Endothelial cell of umbilical vein (primary cell): ENCODE results near the gene ADI1. TPM values are rescaled to one million over a fixed set of nuclear protein-coding genes. Genes with fewer than 3 reads are reported as not detected.

ENCODE experiments used
- BruUV-seq: library from RNA; stranded (reverse); fragments of 400-500 nt; replicated peaks from 2 replicates; lab custom pipeline; 2021; lab: Mats Ljungman, UMichigan
- CTCF ChIA-PET: fragments of 300-600, 350-600 bp; sonication (Branson Sonifier 250); formaldehyde crosslinking; loops from one replicate; lab custom pipeline; 2021; ENCODE audit warnings: antibody characterized with exemption, inconsistent platforms; lab: Charles Lee
- POLR2A ChIA-PET: fragments of 300-600, 350-600 bp; sonication (Branson Sonifier 250); formaldehyde crosslinking; loops from one replicate; lab custom pipeline; 2021; ENCODE audit warnings: antibody characterized with exemption, inconsistent platforms; lab: Charles Lee
- DNase-seq: peaks from one replicate; pipeline ENCODE4 v3.0.0-alpha.2; 2011; ENCODE audit warnings: low read depth, low spot score
- FAIRE-seq: peaks from 2 replicates; lab custom pipeline; 2011; peaks lifted over from hg19 to GRCh38; lab: Jason Lieb, UNC
- H2AFZ ChIP-seq: 2 replicates; pipeline ENCODE4 v1.6.0; 2012; ENCODE audit warnings: low read depth, low read length, control low read depth, inconsistent platforms
- H3K27ac ChIP-seq: 2 replicates; pipeline ENCODE4 v1.5.1; 2011; ENCODE audit warnings: low read depth, mild to moderate bottlenecking, control low read depth, low read length, moderate library complexity; ENCODE audit not compliant: insufficient read depth
- H3K27me3 ChIP-seq, 2 experiments: 2 replicates each; pipeline versions ENCODE4 v1.6.0 to v1.6.1; 2011; ENCODE audit warnings: low read length in 2 of 2, mixed read lengths in 1 of 2; ENCODE audit not compliant: control insufficient read depth in 2 of 2, insufficient read depth in 2 of 2
- H3K36me3 ChIP-seq, 2 experiments: 2 replicates in 1 of 2; 3 replicates in 1 of 2; pipeline ENCODE4 v1.5.1; 2011; ENCODE audit warnings: low read length in 2 of 2, mild to moderate bottlenecking in 1 of 2, moderate library complexity in 1 of 2; ENCODE audit not compliant: control insufficient read depth in 2 of 2, insufficient read depth in 2 of 2; ENCODE audit errors: extremely low read depth in 1 of 2
- H3K4me1 ChIP-seq: 3 replicates; pipeline ENCODE4 v1.5.1; 2011; ENCODE audit warnings: mild to moderate bottlenecking, low read length; ENCODE audit not compliant: control insufficient read depth, insufficient read depth; ENCODE audit errors: extremely low read depth
- H3K4me2 ChIP-seq: 2 replicates; pipeline ENCODE4 v1.6.1; 2011; ENCODE audit warnings: low read length, control low read depth, mixed read lengths; ENCODE audit not compliant: insufficient read depth
- H3K4me3 ChIP-seq, 3 experiments: fragments of 200-600 bp in 1 of 3; sonication (generic), shearing (Covaris generic) in 1 of 3; replicated peaks in 1 of 3; 2 replicates each; pipeline ENCODE4 v1.5.1; 2011 to 2016; ENCODE audit warnings: control low read depth in 3 of 3, low read length in 3 of 3, mild to moderate bottlenecking in 2 of 3, inconsistent platforms in 1 of 3, low read depth in 1 of 3, moderate library complexity in 1 of 3; ENCODE audit not compliant: insufficient read depth in 1 of 3
- H3K79me2 ChIP-seq: 2 replicates; pipeline ENCODE4 v1.6.0; 2012; ENCODE audit warnings: low read length, inconsistent platforms; ENCODE audit not compliant: control insufficient read depth, insufficient read depth
- H3K9ac ChIP-seq: replicated peaks from 2 replicates; pipeline ENCODE3; 2011; ENCODE audit warnings: low read length, control low read depth; ENCODE audit not compliant: insufficient read depth; ENCODE audit errors: extremely low read depth
- H3K9me1 ChIP-seq: replicated peaks from 3 replicates; pipeline ENCODE4 v1.6.0; 2011; ENCODE audit warnings: mild to moderate bottlenecking, low read length; ENCODE audit not compliant: control insufficient read depth, insufficient read depth; ENCODE audit errors: extremely low read depth
- H3K9me3 ChIP-seq: replicated peaks from 2 replicates; pipeline ENCODE4 v1.5.1; 2012; ENCODE audit warnings: low read length, inconsistent platforms; ENCODE audit not compliant: control insufficient read depth, insufficient read depth
- H4K20me1 ChIP-seq: replicated peaks from 2 replicates; pipeline ENCODE3; 2011; ENCODE audit warnings: mild to moderate bottlenecking, low read length; ENCODE audit not compliant: control insufficient read depth, insufficient read depth; ENCODE audit errors: extremely low read depth
- CTCF ChIP-seq, 2 donors: IDR thresholded peaks; 1 replicate in 1 of 2; 2 replicates in 1 of 2; pipeline ENCODE4 v1.5.1; 2011; ENCODE audit warnings: low read length in 2 of 2, mild to moderate bottlenecking in 2 of 2, moderate library complexity in 2 of 2, control low read depth in 1 of 2, inconsistent platforms in 1 of 2, low read depth in 1 of 2; ENCODE audit not compliant: insufficient read depth in 1 of 2; ENCODE audit errors: extremely low read depth in 1 of 2
- EZH2 ChIP-seq: IDR thresholded peaks from 2 replicates; pipeline ENCODE4 v1.6.1; 2012; ENCODE audit warnings: borderline replicate concordance, low read depth, mild to moderate bottlenecking, moderate library complexity, low read length, inconsistent platforms; ENCODE audit not compliant: severe bottlenecking
- FOS ChIP-seq: IDR thresholded peaks from 2 replicates; pipeline ENCODE4 v1.6.1; 2011; ENCODE audit warnings: mild to moderate bottlenecking, low read length, moderate library complexity, borderline replicate concordance; ENCODE audit not compliant: insufficient read depth
- GATA2 ChIP-seq: IDR thresholded peaks from 2 replicates; pipeline ENCODE4 v1.7.0; 2011; ENCODE audit warnings: low read depth, mild to moderate bottlenecking, moderate library complexity, mixed read lengths, low read length; ENCODE audit not compliant: insufficient read length, insufficient read depth
- JUN ChIP-seq: IDR thresholded peaks from 2 replicates; pipeline ENCODE4 v1.6.1; 2011; ENCODE audit warnings: borderline replicate concordance, low read depth; ENCODE audit not compliant: insufficient read length, insufficient read depth
- MAX ChIP-seq: IDR thresholded peaks from 2 replicates; pipeline ENCODE4 v1.6.1; 2011; ENCODE audit not compliant: insufficient read depth, insufficient read length
- MYC ChIP-seq: IDR thresholded peaks from one replicate; pipeline ENCODE4 v1.6.1; 2011; ENCODE audit warnings: mild to moderate bottlenecking, low read depth, low read length
- POLR2A ChIP-seq: IDR thresholded peaks from 2 replicates; pipeline ENCODE4 v1.6.1; 2012; ENCODE audit warnings: low read depth, mild to moderate bottlenecking, control low read depth, low read length
- POLR2AphosphoS5 ChIP-seq: IDR thresholded peaks from 2 replicates; pipeline ENCODE4 v1.6.1; 2012; ENCODE audit warnings: low read depth, mild to moderate bottlenecking, control low read depth, low read length, moderate library complexity; ENCODE audit not compliant: insufficient read depth
- dilution Hi-C: fragments of 300-500 bp; cut with MboI; formaldehyde crosslinking; loops from one replicate; pipeline ENCODE4 v1.15.0; 2019; ENCODE audit warnings: low sequenced_read_pairs; ENCODE audit not compliant: extremely low pct_ligation_motif_present
- intact Hi-C: fragments of 100-400 bp; cut with micrococcal nuclease; formaldehyde crosslinking; loops from one replicate; pipeline ENCODE4 v1.10.0; 2022
- polyA plus RNA-seq, 4 experiments: library from polyadenylated mRNA; depleted of rRNA in 3 of 4; stranded (reverse) in 3 of 4; unstranded in 1 of 4; fragments of >200 nt; gene quantifications; 2 replicates each; pipeline versions ENCODE4 v1.2.1 to v1.2.3, GENCODE V29; 2011 to 2012; ENCODE audit warnings: missing spikeins in 1 of 4
- total RNA-seq: library from RNA; stranded (reverse); gene quantifications from 2 replicates; pipeline ENCODE4 v1.2.3, GENCODE V29; 2021

Gene ADI1
- total and polyA plus RNA-seq, 2 donors (not counting 3 experiments of a cell fraction or from before 2014, with no cell fraction given): 38.6 to 49.7 TPM

GRCh38 chr2:3522961-3523421 is 3.7 kb upstream of the ADI1 start:
- Histone ChIP-seq H3K79me2 (peaks cover 4% of the 10 kb centered on the region), H3K9me3 (no peaks in the 10 kb centered on the region), H3K9ac (peak overlapping the region; percentile 18), H4K20me1 (no peaks in the 10 kb centered on the region), H3K4me2 (peak overlapping the region; percentile 29), H3K27me3 (no peaks in the 10 kb centered on the region), H3K36me3 (no peaks in the 10 kb centered on the region), H3K27ac (peak overlapping the region; percentile 3), H3K4me1 (peaks cover 27% of the 10 kb centered on the region), H3K9me1 (no peaks in the 10 kb centered on the region), H3K4me3 (peak overlapping the region in 1 of 3 experiments; percentile 16), H2AFZ (peak overlapping the region; percentile 76)
- intact Hi-C loops (loop anchor here (1.0 kb wide), 1 partner anchor 13 kb away; no protein-coding TSS in a partner anchor), dilution Hi-C loops (no loop called here)
- ChIA-PET CTCF (no interaction called here), POLR2A (no interaction called here)
- TF ChIP-seq MAX (no peak), FOS (no peak), MYC (no peak), JUN (no peak), EZH2 (no peak), GATA2 (no peak), POLR2AphosphoS5 (no peak)
- FAIRE-seq: peak; percentile 26
- peak; percentile 75 for DNase-seq
- no TSS peak for BruUV-seq

GRCh38 chr2:3520591-3520990 is 1.3 kb upstream of the ADI1 start:
- TF ChIP-seq POLR2AphosphoS5: no peak
- TF ChIP-seq POLR2A: no peak
- TF ChIP-seq EZH2: no peak
- TF ChIP-seq MAX: no peak
- no peak for TF ChIP-seq CTCF (IDR thresholded peaks at IDR 0.05; ENCODE audit: extremely low read depth in 1 of 2, insufficient read depth in 1 of 2, low read depth in 1 of 2, low read length in 2 of 2)
- TF ChIP-seq JUN: no peak
- TF ChIP-seq GATA2: no peak
- no peak for TF ChIP-seq MYC
- no peak for TF ChIP-seq FOS
- DNase-seq (no peak), FAIRE-seq (no peak)
- ChIA-PET CTCF (interaction anchor here (1.1 to 2.2 kb wide), 2 partner anchors 16 to 27 kb away, joined by 3 to 12 read pairs; no protein-coding TSS in a partner anchor), POLR2A (no interaction called here)
- peaks cover 0 to 2% of the 10 kb centered on the region in 2 experiments for H3K36me3 ChIP-seq
- H3K4me3 ChIP-seq: no peak overlapping the region
- no peak overlapping the region for H2AFZ ChIP-seq
- intact Hi-C loops: no loop called here
- H3K27me3 ChIP-seq: no peaks in the 10 kb centered on the region
- H3K9me1 ChIP-seq: no peaks in the 10 kb centered on the region
- H3K9ac ChIP-seq: no peak overlapping the region
- H3K27ac ChIP-seq: no peak overlapping the region
- H3K4me2 ChIP-seq: no peak overlapping the region
- H3K4me1 ChIP-seq: peaks cover 30% of the 10 kb centered on the region
- peaks cover 7% of the 10 kb centered on the region for H3K79me2 ChIP-seq
- no peaks in the 10 kb centered on the region for H4K20me1 ChIP-seq
- no peaks in the 10 kb centered on the region for H3K9me3 ChIP-seq
- dilution Hi-C loops: no loop called here
- no TSS peak for BruUV-seq
